ENCODE data around the gene DRAM2.
A peak's percentile ranks its signal among the peaks of the same experiment; 100 is the strongest.

Gene DRAM2

DNA sequence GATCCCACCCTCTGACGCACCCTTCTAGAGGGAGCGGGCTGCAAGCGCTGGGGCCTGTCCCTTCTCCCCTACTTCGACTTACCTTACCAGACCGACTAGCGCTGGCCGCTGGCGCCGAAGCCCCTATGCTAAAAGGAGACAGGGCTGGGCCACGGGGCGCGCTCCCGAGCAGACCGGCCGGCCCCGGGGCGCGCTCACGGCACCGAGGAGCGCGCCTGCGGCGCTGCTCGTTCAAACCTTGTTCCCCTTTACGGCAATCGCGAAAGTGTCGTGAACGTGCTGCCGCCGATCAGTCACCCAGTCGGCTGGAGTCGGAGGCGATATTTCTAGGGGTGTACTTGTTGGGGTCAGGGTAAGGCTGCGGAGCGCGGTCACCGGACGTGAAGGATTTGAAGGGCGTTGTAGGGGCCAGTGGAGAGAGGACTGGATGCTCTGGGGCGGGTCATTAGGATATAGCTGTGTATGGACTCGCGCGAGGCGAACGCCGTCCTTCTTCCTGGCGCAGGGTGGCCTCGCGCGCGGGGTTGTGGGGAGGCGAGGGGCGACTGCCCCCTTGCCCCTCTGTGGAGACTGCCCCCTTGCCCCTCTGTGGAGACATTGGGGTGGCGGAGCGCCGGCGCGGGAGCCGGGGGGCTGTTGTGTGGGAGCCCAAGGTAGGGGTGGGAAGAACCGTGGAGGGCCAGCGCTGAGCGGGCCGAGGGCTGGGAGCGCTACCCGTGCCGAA, at the start of gene DRAM2, which contains the start of gene CEPT1:
TSS of gene DRAM2 (minus strand) at position 138 of the 724 bp plus-strand sequence. CDS start 8,539 bp downstream, outside the sequence.
TSS of gene CEPT1 (plus strand) at position 268 of the 724 bp plus-strand sequence. CDS start 7,492 bp downstream, outside the sequence.
- peak; percentile 96 for DNase-seq

- peak; percentile 62 for DNase-seq
Observed at GRCh38 chr1:111184663-111185062, 44.8 kb upstream of the DRAM2 start.

- DNase-seq: no peak
Observed at GRCh38 chr1:111183308-111184069, 43.6 kb upstream of the DRAM2 start.

- DNase-seq: no peak
Observed at GRCh38 chr1:111182052-111182451, 42.2 kb upstream of the DRAM2 start.

DNA sequence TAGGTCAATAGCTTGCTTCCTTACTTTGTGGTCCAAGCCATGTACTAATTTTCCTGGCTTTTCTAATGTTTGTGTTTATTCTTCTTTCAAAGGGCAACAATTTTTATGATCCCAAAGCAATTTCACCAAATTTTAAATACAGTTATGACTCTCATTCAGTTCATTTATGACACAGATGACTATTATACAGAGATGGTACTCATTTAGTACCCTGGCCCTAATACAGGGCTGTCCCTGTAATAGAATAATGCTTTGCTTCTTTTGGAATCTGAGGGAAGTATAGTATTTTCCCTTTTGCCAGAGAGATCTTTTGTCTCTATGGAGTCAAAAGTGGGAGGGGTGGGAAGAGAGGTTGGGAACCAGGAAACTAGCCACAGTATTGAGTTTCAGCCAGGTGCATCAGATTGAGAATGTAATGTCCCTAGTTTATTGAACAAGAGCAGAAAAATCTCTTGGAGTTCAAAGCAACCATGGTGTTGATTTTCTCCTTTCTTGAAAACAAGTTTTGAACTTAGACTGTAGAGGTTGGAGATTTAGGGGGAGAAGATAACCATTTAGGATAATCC, 40.2 kb upstream of the DRAM2 start:
- no peak for DNase-seq

DNA sequence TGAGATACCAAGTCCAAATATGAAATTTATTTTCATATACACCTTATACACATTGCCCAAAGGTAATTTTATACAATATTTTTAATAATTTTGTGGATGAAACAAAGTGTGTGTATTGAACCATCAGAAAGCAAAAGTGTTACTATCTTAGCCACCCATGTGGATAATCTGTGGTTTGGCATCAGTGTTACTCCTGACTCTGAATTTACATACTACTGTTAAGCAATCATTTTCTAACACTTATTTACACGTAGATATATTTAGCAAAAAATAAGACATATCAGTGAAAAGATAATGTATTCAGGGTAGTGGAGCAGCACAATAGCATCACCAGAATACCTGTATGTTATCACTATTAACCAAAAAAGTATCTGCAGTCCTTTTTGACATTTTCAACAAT, 36.8 kb upstream of the DRAM2 start:
- no peak for DNase-seq

GRCh38 chr1:111175349-111175748, 35.5 kb upstream of the DRAM2 start:
- no peak for DNase-seq

- no peak for DNase-seq
Observed at GRCh38 chr1:111174070-111174469, 34.2 kb upstream of the DRAM2 start.

DNA sequence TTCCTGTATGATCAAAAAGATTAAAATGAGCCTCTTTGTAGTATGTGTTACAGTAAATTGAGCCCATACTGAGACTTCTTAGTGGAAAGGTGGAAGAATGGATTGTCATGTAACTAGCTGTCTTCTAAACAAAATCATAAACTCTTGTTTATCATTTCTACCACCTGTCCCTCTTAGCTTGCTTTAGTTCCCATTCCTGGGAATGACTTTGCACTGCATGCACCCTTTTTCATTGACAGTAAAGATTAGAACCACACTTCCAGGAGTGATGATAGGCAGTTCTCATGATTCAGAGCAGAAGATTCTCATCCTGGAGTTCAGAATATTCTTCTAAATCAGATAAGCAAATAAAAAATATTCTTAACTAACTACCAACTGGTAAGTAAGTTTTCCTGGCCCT, 32.6 kb upstream of the DRAM2 start:
- DNase-seq: no peak

- DNase-seq: no peak
Observed at GRCh38 chr1:111164151-111164550, 24.3 kb upstream of the DRAM2 start.

DNA sequence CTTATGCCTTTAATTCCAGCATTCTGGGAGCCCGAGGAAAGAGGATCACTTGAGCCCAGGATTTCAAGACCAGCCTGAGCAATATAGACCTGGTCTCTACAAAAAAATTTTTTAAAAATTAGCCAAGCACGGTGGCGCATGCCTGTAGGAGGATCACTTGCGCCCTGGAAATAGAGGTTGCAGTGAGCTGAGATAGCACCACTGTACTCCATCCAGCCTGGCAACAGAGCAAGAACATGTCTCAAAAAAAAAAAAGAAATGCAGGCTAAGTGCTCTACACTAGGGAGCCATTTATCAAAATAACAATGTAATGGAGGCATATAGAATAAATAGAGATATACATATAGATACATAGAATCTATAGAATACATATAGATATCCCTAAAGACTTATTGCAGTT, 23.5 kb upstream of the DRAM2 start:
- no peak for DNase-seq

- no peak for DNase-seq
Observed at GRCh38 chr1:111162488-111162880, 22.6 kb upstream of the DRAM2 start.

GRCh38 chr1:111161843-111162487, 22.1 kb upstream of the DRAM2 start:
- DNase-seq: no peak

DNA sequence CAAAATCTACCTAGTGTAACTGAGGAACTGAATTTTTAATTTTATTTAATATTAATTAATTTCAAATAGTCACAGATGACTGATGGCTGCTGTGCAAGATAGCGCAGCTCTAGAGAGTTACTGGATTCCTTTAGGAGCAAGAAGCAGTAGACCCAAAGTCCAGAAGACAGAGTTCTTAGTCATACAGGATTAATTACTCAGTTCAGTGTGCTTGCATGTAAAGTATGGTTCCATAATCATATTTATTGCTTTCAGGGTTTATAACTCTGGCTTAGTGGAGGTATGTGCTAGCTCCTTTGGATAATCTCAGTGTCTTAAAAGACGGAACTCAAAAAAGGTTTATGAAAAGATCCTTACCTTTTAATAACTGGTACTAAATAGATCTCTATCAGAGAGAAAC, 17.5 kb upstream of the DRAM2 start:
- DNase-seq: no peak

DNA sequence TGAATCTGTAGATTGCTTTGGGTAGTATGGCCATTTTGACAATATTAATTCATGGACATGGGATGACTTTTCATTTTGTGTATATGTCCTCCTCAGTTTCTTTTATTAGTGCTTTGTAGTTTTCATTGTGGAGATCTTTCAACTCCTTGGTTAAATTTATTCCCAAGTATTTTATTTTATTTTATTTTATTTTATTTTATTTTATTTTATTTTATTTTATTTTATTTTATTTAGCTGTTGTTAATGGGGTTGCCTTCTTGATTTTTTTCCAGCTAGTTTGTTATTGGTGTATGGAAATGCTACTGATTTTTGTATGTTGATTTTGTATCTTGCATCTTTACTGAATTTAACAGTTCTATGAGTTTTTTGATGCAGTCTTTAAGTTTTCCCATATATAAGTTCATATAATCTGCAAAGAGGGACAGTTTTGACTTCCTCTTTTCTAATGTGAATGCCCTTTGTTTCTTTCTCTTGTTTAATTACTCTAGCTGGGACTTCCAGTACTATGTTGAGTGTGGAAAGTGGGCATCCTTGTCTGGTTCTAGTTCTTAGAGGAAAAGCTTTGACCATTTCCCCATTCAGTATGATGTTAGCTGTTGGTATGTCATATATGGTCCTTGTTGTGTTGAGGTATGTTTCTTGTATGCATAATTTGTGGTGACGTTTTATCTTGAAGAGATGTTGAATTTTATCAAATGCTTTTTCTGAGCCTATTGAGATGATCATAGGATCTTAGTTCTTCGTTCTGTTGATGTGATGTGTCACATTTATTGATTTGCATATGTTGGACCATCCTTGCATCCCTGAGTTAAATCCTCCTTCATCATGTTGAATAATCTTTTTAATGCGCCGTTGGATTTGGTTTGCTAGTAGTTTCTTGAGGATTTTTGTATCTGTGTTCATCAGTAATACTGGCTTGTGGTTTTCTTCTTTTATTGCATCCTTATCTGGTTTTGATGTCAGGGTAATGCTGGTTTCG, 14.4 kb upstream of the DRAM2 start:
- peak; percentile 51 for DNase-seq

DNA sequence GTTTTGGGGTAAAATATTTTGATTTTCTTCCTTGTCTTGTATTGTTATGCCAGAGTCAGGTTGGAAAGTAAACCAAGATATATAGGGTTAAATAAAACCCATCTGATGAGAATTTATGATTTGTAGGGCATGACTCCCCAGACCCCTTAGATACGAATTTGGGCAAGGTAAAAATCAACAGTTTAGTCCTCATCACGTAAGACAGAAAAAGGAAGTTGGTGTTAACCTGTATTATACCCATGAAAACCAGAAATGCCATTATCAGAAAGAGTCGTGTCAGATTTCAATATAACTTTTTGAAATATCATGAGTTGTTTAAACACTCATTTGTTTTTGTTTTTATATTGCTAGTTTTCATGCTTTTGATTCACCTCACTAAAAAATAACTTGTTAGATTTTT, 11.9 kb upstream of the DRAM2 start:
- no peak for DNase-seq

DNA sequence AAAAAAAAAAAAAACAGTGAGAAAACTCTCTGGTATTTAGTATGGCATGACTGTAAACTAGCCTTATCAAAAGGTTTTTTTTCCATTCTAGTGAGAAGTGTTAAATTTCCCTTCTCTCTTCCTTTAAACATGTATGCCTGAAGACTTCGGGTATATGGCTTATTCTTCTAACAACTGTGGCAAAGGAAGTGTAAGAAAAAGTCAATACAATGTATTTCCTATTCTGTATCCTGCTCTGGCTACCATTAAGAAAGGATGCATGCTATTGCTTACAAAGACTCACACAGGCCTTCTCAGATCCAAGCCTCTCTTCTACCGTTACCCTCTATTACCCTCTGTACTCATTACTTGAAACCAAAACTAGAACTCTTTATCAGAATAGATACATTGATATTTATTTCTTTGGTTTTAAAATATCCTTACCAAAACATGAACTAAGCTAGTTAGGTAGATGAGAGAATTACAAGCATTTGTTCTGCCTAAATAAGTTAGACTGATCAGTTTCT, 8.5 kb upstream of the DRAM2 start:
- no peak for DNase-seq

- no peak for DNase-seq
Observed at GRCh38 chr1:111147948-111148347, 8.1 kb upstream of the DRAM2 start.

GRCh38 chr1:111145963-111146768, 6.3 kb upstream of the DRAM2 start:
- no peak for DNase-seq

DNA sequence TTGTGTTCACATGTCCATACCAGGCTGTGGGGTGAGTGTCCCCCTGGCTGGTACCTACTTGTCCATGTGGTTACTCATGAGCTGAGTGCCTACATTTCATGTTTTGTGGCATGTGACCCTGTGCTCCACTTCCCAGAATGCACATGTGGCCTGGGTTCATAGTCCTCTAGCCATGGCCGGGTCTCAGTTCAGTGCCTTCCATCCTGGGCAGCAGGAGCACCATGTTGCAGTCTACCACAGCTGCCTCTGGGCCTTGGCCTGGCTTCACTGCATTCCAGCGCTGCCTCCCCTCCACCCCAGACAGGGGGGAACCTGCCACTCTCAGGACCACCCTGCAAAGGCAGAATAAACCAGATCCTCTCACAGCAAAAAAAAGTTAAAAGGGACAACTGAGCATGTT, 5.6 kb upstream of the DRAM2 start:
- DNase-seq: no peak

DNA sequence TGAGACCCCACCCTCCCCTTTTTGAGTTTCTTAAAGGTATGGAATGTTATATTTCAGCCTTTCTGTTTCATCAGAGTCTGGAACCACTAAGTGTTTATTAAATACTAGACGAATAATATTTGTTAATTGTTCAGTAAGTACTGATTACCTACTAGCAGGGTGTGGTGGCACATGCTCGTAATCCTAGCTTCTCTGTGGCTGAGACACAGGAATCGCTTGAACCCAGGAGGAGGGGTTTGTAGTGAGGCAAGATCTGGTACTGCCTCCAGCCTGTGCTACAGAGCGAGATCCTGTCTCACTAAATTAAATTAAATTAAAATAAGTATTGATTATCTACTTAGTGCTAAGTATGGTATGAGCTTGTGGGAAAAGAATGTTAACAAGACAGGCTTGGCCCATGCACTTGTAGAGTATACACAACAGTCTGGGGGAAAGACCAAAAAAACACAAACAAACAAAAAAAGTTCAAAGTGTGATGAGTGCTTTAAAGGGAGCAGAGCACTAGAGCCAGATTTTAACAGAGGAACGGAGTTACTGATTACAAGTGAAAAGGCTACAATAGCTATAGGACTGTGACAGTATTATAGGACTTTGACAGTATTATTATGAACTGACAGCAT, 2.6 kb upstream of the DRAM2 start:
- DNase-seq: no peak

All from suppressor macrophage treated with lipopolysaccharide for 4 hours (primary cell).